Dedifferentiated amniotic fluid mesenchymal stem cell (primary cell): ENCODE measurements around the gene PNPLA6.

ENCODE experiments used
- DNase-seq: peaks from one replicate; pipeline ENCODE4 v3.0.0-alpha.2; 2016; ENCODE audit errors: extremely low spot score

PNPLA6 gene

DNA sequence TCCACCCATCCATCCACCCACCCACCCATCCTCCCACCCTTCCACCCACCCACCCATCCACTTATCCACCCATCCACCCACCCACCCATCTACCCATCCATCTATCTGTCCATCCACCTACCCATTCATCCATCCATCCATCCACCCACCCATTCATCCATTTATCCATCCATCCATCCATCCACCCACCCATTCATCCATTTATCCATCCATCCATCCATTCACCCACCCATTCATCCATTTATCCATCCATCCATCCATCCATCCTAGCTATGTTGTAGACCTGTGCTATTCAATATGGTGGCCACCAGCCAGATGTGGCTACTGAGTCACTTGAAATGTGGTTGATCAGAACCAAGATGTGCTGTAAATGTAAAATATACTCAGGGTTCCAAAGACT is 65.2 kb downstream of the PNPLA6 start:
- DNase-seq = no peak

DNA sequence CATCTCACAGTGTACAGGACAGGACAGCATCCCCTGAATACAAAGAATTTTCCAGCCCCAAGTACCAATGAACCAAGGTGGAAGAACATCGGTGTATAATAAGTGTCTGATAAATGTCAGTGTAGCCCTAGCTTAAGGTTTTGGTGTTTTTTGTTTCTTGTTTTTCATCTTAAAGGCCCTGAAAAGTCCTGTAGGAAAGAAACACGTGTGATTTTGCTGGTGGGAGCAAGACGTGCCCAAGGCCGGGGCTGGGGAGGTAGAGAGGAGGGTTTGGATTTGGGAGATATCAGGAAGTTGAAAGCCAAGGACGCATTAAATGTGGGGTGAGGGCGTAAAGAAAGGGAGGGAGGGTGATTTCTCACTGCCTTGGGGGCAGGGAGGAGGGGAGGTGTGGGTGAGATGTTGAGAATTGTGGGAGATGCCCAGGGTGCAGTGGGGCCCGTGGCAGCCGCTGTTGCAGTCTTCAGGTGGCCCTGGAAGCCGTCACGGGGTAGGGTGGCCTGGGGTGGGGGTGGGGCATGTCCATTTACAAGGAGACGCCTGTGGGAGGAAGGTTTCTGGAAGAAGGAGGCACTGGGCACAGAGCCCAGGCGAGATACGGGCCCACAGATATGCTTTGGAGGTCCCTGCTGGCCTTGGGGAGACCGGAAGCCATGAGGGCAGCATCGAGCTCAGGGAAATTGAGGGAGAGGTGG is 66.9 kb downstream of the PNPLA6 start:
- DNase-seq = no peak

DNA sequence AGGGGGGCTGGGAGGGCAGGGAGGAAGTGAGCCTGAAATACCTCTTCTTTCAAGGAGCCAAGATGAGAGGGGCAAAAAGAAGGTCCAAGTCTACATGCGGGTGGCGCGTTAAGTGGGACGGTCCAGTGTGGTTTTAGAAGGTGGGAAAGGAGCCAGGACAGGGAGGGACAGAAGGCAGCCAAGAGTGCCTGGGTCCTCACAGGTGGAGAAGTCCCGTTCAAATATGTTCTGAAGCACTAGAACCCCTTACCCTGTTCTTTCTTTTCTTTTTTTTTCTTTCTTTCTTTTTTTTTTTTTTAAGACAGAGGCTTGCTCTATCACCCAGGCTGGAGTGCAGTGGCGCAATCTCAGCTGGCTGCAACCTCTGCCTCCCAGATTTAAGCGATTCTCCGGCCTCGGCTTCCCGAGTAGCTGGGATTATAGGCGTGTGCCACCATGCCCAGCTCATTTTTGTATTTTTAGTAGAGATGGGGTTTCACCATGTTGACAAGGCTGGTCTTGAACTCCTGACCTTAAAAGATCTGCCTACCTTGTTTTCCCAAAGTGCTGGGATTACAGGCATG is 67.5 kb downstream of the PNPLA6 start:
- DNase-seq = no peak

DNA sequence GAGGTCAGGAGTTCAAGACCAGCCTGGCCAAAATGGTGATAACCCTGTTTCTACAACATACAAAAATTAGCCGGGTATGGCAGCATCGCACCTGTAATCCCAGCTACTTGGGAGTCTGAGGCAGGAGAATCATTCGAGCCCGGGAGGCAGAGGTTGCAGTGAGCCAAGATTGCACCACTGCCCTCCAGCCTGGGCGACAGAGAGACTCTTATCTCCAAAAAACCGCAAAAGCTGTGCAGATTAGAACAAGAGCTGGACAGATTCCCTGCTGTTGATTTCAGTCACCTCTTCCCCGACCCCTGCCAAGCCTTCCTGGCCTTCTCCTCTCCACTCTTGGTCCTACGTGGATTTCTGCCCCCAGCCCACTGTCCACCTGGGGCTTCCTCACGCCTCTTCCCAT is 68.4 kb downstream of the PNPLA6 start:
- no peak for DNase-seq

DNA sequence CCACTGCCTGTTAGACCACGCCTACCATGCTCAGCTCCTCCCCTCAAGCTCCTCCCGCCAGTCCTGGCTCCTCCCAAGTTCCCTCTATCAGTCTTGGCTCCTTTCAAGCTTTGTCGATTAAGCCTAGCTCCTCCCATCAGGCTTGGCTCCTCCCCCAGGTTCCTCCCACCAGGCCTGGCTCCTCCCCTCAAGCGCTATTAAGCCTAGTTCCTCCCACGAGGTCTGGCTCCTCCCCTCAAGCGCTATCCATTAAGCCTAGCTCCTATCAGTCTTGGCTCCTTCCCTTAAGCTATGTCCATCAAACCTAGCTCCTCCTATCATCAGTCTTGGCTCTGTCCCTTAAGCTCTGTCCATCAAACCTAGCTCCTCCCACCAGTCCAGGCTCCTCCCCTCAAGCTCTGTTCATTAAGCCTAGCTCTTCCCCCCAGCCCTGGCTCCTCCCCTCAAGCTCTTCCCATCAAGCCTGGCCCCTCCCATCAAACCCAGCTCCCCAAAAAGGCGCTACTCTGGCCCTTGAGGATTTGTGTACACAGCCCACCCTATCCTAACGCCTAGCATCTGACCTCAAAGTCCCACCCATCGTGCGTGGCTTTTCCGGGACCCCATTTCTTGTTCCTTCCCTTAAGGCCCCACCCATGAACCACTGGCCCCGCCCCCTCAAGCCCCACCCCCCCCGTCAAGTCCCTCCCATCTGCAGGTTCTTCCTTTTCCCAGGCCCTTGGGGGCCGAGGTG is 70.1 kb downstream of the PNPLA6 start:
- DNase-seq = no peak

DNA sequence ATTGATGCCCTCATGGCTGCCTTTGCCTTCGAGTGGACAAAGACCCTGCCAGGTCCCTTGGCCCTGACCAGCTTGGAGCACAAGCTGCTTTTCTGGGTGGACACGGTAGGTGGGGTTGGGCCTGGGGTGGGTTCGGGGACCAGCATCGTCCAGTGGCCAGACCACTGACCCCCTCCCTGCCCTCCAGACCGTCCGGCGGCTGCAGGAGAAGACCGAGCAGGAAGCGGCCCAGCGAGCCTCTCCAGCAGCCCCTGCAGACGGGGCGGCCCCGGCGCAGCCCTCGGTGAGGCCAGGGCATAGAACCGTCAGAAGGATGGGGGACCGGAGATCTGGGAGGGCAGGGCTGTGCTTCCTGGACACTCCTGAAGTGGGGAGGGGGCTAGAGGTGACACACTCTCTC is 70.8 kb downstream of the PNPLA6 start:
- DNase-seq = no peak

DNA sequence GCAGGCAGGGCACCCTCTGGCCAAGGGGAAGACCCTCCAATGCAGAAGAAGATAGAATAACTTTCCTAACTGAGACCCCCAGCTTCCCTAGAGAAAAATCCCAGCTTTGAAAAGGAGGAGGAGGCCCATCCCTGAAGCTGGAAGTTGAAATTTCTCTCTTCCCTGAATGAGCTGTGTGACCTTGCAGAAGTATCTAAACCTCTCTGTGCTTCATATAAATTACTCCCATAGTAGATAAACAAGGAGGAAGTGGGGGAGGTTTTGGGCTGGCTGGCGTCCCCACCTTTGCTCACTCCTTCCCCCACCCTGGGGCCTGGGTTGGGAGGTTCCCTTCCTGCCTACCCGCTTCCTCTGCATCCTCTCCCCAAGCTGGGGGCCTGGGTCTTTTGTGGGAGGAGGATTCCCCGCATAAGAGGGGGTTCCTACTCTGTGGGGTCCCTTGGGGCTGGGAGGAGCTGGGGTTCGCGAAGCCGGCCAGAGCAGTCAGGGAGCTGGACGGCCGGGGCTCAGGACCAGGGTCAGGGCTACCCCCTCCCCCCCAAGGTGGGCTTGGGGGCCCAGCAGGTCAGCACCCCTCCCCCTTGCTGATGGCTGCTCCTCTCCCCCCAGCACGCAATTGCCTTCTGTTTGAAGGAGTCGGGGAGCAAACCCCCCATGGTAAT is 71.8 kb downstream of the PNPLA6 start:
- DNase-seq = no peak

DNA sequence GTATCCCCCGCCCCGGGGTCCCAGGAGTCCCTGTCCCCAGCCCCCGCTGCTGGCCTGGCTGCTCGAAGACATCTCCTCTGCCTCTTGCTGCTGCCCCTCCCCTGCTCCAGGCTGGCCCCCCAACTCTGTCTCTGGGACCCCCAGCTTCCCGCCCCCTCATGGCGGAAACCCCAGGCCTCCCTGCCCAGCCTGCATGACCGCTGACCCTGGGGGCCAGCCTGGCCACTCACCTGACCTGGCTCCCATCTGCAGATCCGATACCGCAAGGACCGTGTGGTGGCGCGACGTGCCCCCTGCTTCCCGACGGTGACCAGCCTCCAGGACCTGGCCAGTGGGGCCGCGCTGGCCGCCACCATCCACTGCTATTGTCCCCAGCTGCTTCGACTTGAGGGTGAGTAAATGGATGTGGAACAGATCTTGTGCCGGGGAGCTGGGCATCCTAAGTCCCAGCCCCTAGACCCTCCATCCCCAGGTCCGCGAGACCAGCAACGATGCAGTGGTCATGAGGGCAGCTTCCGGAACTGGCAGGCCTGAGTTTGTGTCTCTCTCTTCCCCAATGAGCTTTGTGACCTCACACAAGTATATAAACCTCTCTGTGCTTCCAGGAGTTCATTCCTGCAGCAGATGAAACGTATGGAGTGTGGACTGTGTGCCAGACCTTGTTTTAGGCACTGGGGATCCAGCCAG is 72.5 kb downstream of the PNPLA6 start:
- no peak for DNase-seq

DNA sequence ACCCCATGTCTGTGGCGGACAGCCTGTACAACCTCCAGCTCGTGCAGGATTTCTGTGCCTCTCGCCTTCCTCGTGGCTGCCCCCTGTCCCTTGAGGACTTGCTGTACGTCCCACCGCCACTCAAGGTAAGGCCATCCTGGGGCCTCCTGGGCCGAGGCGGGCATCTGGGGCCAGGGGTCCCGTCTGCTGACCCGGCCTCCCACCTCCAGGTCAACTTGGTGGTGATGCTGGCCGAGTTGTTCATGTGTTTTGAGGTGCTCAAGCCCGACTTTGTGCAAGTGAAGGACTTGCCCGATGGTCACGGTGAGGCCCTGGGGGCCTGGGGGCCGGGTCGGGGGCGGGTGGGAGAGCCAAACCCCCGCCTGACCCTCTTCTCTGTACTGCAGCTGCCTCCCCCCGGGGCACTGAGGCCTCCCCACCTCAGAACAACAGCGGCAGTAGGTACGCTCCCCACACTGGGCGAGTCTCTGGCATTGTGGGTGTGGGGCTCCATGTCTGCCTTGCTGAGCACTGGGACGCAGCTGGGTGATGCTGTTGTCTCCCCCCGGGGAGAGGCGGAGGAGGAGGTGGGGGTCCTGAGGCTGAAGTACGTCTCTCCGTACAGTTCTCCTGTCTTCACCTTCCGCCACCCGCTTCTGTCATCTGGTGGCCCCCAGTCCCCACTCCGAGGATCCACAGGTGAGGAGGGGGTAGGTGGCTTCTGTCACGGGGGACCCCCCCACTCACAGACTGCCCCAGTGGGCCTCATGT is 75.1 kb downstream of the PNPLA6 start:
- DNase-seq = no peak
